ENCODE results near the gene MED13.

Gene MED13

GRCh38 chr17:62064791-62065563 lies at the start of gene MED13:
Gene MED13 (minus strand): TSS chr17:62065278. CDS start chr17:62065205, 73 bp downstream.
- DNase-seq (ENCODE audit: low spot score) = peak; percentile 62

- no peak for DNase-seq (ENCODE audit: low spot score)
These were observed 47.2 kb upstream of the MED13 start for GRCh38 chr17:62112229-62112628.

DNA sequence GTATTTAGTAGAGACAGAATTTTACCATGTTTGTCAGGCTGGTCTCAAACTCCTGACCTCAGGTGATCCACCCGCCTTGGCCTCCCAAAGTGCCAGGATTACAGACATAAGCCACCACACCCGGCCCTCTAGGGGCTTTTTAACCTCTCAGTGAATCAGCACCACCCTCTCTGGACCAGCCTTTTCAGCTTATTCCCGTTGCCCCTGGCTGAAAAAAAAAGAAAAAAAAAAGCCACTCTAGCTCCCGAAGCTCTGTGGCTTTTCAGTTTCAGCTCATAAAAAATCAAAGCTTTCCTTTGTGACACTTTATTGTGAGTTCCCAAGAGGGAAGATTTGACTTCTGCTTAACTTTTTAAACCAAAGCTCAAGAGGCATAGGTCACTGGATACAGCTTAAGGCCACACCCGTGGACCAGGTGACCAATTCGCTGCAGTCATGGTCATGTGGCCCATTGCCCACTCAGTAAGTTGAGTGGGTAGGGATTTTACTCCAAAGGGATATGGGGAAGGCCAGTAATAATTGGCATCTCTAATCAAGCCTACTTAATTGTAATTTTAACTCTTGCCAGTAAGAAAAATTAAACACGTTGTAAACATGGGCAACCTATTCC lies 46.6 kb upstream of the MED13 start:
- DNase-seq (ENCODE audit: low spot score) = no peak

DNA sequence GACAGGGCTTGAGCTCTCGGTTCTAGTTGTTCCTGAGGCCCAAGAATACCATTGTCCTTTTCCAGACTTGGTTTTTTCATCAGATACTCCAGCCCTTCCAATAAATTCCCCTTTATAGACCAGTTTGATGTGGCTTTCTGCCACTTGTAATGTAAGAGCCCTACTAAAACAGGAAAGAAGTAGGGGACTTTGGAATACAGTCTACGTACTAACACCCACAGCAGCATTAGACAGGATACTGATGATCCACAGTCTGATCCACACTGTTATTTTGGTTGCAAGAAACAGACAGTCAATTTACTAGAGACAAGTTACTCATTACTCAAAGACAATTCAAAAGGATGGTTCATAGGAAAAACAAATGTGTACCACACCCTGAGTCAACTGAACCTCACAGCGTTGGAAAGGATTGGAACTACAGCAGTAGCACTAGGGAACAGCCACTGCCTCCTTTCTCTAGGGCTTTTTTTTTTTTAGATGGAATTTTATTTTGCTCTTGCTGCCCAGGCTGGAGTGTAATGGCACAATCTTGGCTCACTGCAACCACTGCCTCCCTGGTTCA lies 45.9 kb upstream of the MED13 start:
- DNase-seq (ENCODE audit: low spot score) = no peak

GRCh38 chr17:62109924-62110323 lies 44.8 kb upstream of the MED13 start:
- no peak for DNase-seq (ENCODE audit: low spot score)

DNA sequence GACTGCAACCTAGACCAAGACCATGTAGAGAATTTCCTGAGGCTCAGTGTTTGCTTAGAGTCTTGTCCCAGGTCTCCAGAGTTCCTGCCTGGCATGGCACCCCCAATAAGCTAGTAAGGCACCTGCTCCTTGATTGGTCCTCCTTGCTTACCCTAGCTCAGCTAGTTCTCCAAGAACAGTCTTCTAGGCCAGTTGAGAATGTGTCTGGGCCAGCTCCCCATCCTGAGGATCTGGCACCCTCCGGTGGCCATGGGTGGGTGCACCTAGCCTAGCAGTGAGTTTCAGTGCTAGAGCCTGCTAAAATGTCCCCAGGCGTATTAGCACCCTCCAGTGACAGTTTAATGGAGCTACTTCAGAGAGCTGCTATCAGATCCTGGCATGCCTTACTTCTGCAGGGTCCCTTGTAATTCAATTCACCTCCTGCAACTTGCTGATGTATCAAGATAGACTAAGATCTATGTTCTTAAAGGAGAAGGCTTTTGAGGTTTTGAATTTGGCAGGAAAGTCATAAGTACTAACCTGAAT lies 44.4 kb upstream of the MED13 start:
- peak; percentile 81 for DNase-seq (ENCODE audit: low spot score)

DNA sequence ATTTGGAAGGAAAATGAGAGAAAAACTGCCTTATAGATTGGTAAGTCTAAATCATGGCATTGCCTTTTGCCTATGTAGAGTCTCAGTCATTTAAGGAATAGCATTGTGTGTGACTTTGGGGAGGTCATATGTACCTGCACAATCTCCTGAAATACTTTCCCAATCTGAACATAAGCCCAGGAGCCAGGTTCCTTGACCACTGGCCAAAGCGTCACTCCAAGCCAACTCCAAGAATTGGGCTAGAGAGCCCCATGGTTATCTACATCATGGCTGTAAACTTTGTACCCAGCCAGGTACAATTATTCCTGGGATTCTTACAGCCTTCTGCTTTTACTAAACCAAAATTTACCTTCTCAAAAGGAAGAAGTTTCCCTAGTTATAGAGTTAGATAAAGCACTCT lies 40.8 kb upstream of the MED13 start:
- no peak for DNase-seq (ENCODE audit: low spot score)

- DNase-seq (ENCODE audit: low spot score) = no peak
These were observed 40.3 kb upstream of the MED13 start for GRCh38 chr17:62105357-62105756.

GRCh38 chr17:62101515-62101914 lies 36.4 kb upstream of the MED13 start:
- DNase-seq (ENCODE audit: low spot score) = no peak

GRCh38 chr17:62101090-62101489 lies 36.0 kb upstream of the MED13 start:
- DNase-seq (ENCODE audit: low spot score) = no peak

GRCh38 chr17:62100055-62100454 lies 35.0 kb upstream of the MED13 start:
- no peak for DNase-seq (ENCODE audit: low spot score)

DNA sequence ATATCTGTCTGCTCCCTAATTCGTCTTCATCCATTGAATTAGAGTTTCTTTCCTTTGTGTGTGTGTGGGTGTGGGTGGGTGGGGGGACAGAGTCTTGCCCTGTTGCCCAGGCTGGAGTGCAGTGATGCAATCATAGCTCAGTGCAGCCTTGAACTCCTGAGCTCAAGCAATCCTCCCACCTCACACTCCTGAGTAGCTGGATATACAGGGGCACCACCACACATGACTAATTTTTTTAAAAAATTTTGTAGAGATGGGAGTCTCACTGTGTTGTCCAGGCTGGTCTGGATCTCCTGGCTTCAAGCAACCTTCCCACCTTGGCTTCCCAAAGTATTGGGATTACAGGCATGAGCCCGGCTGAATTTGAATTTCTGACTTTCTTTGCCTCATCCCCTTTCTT lies 34.5 kb upstream of the MED13 start:
- no peak for DNase-seq (ENCODE audit: low spot score)

DNA sequence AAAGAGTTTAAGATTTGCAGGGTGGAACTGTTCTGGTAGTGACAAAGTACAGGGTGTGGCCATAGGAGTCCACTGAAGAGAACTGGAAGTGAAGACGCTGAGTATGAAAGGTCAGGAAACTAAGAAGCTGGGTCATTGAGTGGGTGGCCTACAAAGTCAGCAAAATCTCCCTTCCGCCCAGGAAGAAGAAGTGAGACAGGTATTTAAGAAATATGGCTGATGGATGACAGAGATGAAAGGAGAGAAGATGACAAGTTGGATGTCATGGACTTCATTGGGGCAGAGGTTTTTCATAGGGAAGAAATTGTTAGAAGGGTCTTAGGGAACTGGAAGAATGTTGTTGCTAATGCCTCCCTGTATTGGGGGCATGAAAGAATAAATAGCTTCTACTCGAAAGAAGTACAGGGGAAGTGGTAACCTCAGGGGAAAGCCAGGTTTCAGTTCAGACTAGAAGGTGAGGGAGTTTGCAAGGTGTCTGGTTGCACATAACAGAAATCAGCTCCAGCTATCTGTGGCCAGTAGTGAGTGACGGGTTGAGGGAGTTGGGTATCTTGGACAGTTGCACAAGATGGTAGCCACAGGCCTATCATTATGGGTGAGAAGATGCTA lies 33.6 kb upstream of the MED13 start:
- no peak for DNase-seq (ENCODE audit: low spot score)

DNA sequence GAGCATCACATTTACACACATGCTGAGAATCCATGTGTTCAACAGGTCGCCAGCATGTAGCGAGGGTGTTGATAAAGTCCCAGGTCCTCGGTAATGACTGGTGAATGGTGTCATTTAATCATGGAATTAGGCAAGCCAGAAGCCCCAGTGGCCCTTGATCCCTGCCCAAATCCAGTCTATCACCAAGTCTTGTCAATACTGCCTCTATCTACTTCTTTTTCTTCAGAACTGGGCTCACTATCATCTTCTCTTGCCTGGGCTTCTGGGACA lies 31.3 kb upstream of the MED13 start:
- DNase-seq (ENCODE audit: low spot score) = no peak

DNA sequence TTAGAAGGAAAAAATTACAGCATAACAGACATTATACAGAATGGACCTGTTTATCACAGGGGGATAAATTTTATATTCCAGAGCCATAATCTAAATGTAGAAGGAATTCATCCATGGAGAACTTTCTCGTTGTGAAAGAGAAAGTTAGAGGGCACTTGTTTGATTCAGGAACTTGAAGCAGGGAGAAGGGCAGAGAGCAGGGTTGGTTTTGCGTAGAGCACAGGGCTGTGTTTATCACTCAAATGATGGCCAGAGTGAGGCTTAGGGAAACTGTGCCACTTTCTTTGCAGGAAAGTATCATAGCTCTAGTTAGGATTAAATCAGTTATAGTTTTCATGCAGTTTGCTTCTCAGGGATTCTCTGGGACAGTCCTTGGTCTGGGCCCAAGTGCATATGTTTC lies 29.1 kb upstream of the MED13 start:
- no peak for DNase-seq (ENCODE audit: low spot score)

DNA sequence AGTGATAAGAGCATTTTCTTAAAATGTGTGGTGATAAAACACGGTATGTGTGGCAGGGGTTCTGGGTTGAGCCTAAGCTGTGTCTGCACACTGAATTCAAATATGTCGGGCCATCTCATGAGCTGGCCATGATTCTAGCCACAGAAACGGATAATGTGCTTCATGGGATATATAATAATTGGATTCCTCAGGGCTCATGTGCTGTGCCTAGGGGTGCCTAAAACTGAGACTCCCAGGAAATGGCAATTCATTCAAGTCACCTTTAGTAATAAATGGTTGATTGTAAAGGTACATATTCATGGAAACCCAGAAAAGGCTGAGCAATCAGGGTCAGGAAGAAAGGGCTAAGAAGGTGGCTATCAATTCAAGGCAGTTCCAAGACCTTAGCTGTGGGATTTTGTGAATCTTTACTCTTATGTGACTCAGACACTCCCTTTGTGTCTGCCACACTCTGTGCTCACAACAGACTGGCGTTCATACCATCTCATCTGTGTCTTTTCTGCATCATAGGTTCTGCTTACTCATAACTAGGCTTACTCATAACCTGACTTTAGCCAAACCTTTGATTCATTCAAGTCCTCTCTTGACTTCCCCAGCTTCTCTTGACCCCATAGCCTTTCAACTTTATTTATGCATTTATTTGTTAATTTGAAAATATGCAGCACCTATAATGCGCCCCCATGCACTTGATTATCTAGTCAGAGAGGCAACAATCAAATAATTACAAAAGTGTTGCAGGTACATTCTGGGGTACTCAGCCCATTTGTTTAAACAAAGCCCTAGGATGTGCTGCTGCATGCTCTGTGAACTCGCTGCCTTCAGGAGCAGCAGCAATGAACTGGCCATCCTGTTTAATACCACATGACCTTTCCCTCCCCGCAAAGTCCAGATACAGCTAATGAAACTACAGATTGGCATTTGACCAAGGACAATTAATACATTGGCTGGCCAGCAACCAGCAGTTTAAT lies 28.4 kb upstream of the MED13 start:
- peak; percentile 85 for DNase-seq (ENCODE audit: low spot score)

DNA sequence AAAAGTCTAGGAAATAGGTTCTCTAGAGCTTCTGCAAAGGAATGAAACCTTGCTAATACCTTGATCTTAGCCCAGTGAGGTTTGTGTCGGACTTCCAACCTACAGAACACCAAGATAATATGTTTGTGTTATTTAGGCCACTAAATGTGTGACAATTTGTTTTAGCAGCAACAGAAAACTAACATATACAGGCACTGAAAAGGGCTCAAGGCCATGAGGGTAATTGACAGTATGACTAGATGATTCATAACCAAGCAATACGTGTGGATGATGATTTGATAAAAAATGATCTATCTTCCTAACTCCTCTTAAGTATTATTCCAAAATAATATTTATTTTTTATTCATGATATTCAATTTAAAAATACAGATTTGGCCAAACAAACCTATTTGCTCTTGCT lies 27.7 kb upstream of the MED13 start:
- DNase-seq (ENCODE audit: low spot score) = no peak

DNA sequence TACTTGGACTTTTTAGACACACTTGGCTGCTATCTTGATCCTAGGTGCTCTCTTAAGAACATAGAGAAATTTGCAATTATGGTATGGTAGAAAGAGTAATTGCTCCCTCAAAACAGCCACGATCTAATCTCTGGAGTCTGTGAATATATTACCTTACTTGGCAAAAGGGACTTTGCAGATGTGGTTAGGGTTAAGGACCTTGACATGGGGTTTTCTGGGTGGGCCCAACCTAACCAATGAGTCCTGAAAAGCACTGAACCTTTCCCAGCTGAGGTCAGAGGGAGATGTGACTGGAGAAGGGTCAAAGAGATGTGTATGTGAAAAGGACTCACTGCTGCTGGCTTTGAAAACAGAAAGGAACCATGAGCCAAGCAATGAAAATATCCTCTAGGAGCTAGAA lies 26.7 kb upstream of the MED13 start:
- no peak for DNase-seq (ENCODE audit: low spot score)

DNA sequence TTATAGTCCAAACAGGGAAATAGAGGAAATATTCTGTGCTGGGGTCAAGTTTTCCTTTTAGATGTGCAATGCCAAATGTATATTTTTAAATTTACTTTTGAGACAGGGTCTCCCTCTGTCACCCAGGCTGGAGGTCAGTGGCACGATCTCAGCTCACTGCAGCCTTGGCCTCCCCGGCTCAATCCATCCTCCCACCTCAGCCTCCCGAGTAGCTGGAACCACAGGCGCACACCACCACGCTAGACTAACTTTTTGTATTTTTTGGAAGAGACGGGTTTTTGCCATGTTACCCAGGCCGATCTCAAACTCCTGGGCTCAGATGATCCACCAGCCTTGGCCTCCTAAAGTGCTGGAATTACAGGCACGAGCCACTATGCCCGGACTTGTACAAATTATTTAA lies 25.8 kb upstream of the MED13 start:
- no peak for DNase-seq (ENCODE audit: low spot score)

GRCh38 chr17:62090021-62090824 lies 25.1 kb upstream of the MED13 start:
- DNase-seq (ENCODE audit: low spot score) = no peak

- no peak for DNase-seq (ENCODE audit: low spot score)
These were observed 24.3 kb upstream of the MED13 start for GRCh38 chr17:62089334-62089733.

All from AG08395 (cell line).